Measurements from ENCODE around the gene STUM. TPM values are rescaled to one million over a fixed set of nuclear protein-coding genes. Genes with fewer than 3 reads are reported as not detected.

The STUM gene
- total RNA-seq, 2 donors from 2014 or later: 1.0 to 3.2 TPM

GRCh38 chr1:226555092-226555491, 6.5 kb downstream of the STUM start:
- intact Hi-C loops (cut with DNase I): no loop called here
- TF ChIP-seq, protein P1, sequence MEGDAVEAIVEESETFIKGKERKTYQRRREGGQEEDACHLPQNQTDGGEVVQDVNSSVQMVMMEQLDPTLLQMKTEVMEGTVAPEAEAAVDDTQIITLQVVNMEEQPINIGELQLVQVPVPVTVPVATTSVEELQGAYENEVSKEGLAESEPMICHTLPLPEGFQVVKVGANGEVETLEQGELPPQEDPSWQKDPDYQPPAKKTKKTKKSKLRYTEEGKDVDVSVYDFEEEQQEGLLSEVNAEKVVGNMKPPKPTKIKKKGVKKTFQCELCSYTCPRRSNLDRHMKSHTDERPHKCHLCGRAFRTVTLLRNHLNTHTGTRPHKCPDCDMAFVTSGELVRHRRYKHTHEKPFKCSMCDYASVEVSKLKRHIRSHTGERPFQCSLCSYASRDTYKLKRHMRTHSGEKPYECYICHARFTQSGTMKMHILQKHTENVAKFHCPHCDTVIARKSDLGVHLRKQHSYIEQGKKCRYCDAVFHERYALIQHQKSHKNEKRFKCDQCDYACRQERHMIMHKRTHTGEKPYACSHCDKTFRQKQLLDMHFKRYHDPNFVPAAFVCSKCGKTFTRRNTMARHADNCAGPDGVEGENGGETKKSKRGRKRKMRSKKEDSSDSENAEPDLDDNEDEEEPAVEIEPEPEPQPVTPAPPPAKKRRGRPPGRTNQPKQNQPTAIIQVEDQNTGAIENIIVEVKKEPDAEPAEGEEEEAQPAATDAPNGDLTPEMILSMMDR (IDR thresholded peaks at IDR 0.05): no peak
- no peak for DNase-seq
- no peak overlapping the region for H3K4me3 ChIP-seq
- no peak overlapping the region for H3K9ac ChIP-seq (ENCODE audit: low read depth in 2 of 2, low read length in 2 of 2)
- no peak overlapping the region for H3K27ac ChIP-seq
- H3K36me3 ChIP-seq: no peaks in the 10 kb centered on the region
- no peaks in the 10 kb centered on the region for H3K9me3 ChIP-seq
- H3K4me1 ChIP-seq: peaks cover 10% of the 10 kb centered on the region
- H3K27me3 ChIP-seq: peaks cover 2% of the 10 kb centered on the region

- Histone ChIP-seq H3K4me3 (no peak overlapping the region), H3K27ac (no peak overlapping the region), H3K4me1 (no peaks in the 10 kb centered on the region), H3K27me3 (no peaks in the 10 kb centered on the region), H3K36me3 (no peaks in the 10 kb centered on the region), H3K9me3 (no peaks in the 10 kb centered on the region), H3K9ac (ENCODE audit: low read depth in 2 of 2, low read length in 2 of 2) (no peak overlapping the region)
- no peak for DNase-seq
- TF ChIP-seq, protein P1 (IDR thresholded peaks at IDR 0.05): no peak
- intact Hi-C loops (cut with DNase I): no loop called here
These were observed 8.9 kb downstream of the STUM start for GRCh38 chr1:226557424-226557823.

DNA sequence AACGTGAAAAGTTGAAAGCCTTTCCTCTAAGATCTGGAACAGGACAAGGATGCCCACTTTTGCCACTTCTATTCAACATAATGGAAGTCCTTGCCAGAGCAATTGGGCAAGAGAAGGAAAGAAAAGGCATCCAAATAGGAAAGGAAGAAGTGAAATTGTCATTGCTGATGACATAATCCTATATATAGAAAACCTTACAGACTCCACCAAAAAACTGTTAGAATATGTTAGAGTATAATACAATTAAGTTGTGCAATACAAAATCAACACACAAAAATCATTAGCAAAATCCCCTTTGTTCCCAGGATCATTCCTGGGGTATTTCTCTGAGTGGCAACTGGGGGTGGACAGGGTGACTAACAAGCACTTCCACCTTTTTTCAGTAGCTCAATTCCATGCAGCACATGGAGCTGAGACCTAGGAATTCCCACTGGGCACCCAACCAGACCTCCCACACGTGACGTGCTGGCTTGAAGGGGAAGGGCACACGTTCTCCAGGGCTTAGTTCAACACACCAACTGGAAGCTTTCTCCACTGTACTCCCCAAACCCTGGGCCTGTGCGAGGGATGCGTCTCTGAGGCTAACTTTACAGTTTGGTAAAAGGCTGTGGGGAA, 9.6 kb downstream of the STUM start:
- no peak overlapping the region for H3K4me3 ChIP-seq
- no peak overlapping the region for H3K9ac ChIP-seq (ENCODE audit: low read depth in 2 of 2, low read length in 2 of 2)
- no peaks in the 10 kb centered on the region for H3K36me3 ChIP-seq
- no peak overlapping the region for H3K27ac ChIP-seq
- no peaks in the 10 kb centered on the region for H3K4me1 ChIP-seq
- no peaks in the 10 kb centered on the region for H3K27me3 ChIP-seq
- DNase-seq: no peak
- TF ChIP-seq, protein P1 (IDR thresholded peaks at IDR 0.05): no peak
- intact Hi-C loops (cut with DNase I): no loop called here
- H3K9me3 ChIP-seq: no peaks in the 10 kb centered on the region

DNA sequence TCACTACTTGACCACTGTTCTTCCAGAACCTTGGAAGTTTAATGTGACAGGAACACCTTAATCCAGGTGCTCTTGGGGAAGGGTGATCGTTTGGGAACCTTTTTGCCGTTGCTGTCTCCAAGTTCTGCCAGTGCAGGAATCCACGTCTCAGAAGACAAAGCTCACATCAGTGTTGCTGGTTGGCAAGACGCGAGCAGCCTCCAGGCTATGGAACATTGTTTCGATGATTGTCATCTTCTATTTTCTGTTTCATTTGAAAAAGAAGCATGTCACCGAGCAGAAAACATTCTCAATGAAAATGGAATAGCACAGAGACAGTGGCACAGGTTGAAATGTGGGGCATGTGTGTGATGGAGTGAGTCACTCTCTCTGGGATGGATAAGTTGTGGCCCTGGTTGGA, 11.7 kb downstream of the STUM start:
- TF ChIP-seq, protein P1 (IDR thresholded peaks at IDR 0.05): no peak
- H3K9ac ChIP-seq (ENCODE audit: low read depth in 2 of 2, low read length in 2 of 2): no peak overlapping the region
- intact Hi-C loops (cut with DNase I): no loop called here
- no peaks in the 10 kb centered on the region for H3K4me1 ChIP-seq
- DNase-seq: no peak
- no peaks in the 10 kb centered on the region for H3K9me3 ChIP-seq
- H3K27me3 ChIP-seq: no peaks in the 10 kb centered on the region
- no peak overlapping the region for H3K4me3 ChIP-seq
- no peaks in the 10 kb centered on the region for H3K36me3 ChIP-seq
- no peak overlapping the region for H3K27ac ChIP-seq

- TF ChIP-seq, protein P1 (IDR thresholded peaks at IDR 0.05): no peak
- Histone ChIP-seq H3K9me3 (no peaks in the 10 kb centered on the region), H3K27ac (no peak overlapping the region), H3K4me3 (no peak overlapping the region), H3K4me1 (no peaks in the 10 kb centered on the region), H3K36me3 (no peaks in the 10 kb centered on the region), H3K9ac (ENCODE audit: low read depth in 2 of 2, low read length in 2 of 2) (no peak overlapping the region), H3K27me3 (no peaks in the 10 kb centered on the region)
- intact Hi-C loops (cut with DNase I): no loop called here
- DNase-seq: no peak
These were observed 14.4 kb downstream of the STUM start for GRCh38 chr1:226562989-226563388.
